Activated T-helper 1 cell treated with Interleukin-2 at 50 U/mL for 16 hours (primary cell): ENCODE results near the gene SLIT1.
"Not testable (repeated sequence)": the region's sequence is repeated elsewhere in the genome, so short reads cannot be mapped to it uniquely, and the experiment has no call there.

Source experiments
- DNase-seq: peaks from one replicate; pipeline ENCODE4 v3.0.0-alpha.2; 2020; ENCODE audit warnings: low read depth

SLIT1 gene

GRCh38 chr10:97040706-97041105 lies 145.1 kb downstream of the SLIT1 start:
- no peak for DNase-seq

DNA sequence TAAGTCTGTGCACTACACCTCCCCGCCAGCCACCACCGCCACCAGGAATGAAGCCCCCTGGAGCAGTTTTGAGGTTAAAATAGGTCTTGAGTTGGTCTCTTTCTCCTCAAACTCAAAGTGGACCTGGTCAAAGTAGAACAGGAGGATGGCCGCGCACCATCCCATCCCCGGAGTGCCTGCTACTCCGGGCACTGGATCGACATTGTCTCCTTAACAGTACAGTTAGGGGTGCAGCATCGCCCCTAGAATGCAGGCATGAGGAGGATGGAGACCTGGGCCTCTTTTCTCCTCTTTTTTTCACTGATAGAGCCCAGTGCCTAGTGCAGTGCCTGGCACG lies 145.5 kb downstream of the SLIT1 start:
- no peak for DNase-seq

- DNase-seq: no peak
Observed at GRCh38 chr10:97039538-97040247, 146.1 kb downstream of the SLIT1 start.

DNA sequence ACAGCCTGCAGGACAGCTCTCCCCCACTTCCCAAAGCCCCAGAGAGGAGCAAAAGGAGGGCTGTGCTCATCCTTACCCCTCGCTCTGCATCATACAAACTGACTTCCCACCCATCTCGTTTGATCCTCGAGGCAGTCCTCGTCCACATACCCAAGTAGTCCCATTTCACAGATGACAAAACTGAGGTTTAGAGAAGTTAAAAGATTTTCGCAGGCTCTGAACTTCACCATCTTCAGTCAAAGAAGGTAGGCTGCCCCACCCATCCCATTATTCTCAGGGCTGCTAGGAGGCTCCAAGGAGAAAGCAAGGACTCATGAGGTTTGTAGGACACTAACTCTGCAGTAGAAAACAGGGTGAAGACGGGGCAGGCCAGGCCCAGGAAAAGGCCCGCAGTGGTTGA lies 147.1 kb downstream of the SLIT1 start:
- no peak for DNase-seq

DNA sequence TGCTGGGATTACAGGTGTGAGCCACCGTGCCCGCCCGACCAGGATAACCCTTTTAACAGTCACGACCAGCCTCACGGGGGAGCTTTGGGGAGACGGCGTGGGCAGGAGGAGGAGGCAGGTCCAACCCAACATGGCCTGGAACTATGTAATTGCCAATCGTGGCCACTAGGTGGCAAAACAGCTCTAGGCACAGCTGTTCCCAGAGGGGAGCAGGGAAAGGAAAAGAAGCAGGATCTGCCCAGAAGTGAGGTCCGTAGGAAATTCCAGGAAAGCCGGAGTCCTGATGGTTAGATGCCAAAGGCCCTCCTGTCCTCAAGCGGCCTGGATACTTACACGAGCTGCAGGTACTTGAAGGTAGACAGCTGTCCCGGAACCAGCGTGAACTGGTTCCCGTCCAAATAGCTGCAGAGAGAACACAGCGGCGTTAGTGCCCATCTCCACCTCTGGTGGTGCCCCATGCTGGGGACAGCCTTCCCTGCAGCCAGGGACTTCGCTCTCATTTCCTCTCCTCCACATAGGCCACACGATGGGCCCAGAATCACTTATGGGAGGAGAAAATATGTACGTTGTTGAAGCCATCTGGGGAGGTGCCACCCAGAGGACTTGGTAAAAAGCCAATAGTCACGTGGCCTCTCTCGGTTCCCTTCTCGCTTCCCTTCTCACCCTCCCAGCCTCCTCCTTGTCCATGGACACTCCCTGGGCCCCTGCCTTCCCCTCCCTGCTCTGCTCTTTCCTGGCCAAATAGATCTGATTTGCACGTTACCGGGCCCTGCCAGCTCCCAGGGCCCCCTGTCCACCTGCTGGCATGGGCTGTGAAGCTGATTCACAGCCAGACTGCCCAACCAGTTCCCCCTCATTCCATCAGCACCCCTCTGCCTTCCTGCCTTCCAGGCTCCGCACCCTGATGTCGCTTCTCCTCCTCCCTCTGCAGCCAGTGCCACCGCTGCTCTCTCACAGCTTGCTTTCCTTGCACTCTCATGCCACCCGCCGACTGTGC lies 148.1 kb downstream of the SLIT1 start:
- DNase-seq: peak; percentile 46

- no peak for DNase-seq
Observed at GRCh38 chr10:97034958-97035769, 150.6 kb downstream of the SLIT1 start.

- no peak for DNase-seq
Observed at GRCh38 chr10:97034301-97034700, 151.5 kb downstream of the SLIT1 start.

GRCh38 chr10:97033841-97034240 lies 151.9 kb downstream of the SLIT1 start:
- DNase-seq: not testable (repeated sequence)

- no peak for DNase-seq
Observed at GRCh38 chr10:97032624-97033023, 153.1 kb downstream of the SLIT1 start.

DNA sequence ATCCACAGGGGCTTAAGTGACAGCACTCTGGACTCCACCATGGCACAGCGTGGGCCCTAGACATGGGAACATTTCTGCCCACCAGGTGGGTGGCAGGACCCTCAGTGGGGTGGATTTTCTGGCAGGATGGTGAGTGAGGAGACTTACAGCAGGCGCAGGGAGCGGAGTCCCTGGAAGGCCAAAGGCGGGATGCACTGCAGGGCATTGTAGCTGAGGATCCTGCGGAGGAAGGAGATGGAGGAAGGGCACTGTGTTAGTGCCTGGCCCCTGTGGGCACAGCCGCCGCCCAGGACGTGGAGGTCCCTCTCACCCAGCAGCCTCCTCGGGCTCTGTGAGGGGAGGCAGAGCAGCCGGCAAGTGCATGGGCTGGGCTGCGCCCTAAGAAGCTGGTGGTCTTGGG lies 154.3 kb downstream of the SLIT1 start:
- DNase-seq: no peak

GRCh38 chr10:97030894-97031293 lies 154.9 kb downstream of the SLIT1 start:
- DNase-seq: no peak

- no peak for DNase-seq
Observed at GRCh38 chr10:97029271-97029670, 156.5 kb downstream of the SLIT1 start.

- DNase-seq: no peak
Observed at GRCh38 chr10:97028832-97029178, 157.0 kb downstream of the SLIT1 start.

DNA sequence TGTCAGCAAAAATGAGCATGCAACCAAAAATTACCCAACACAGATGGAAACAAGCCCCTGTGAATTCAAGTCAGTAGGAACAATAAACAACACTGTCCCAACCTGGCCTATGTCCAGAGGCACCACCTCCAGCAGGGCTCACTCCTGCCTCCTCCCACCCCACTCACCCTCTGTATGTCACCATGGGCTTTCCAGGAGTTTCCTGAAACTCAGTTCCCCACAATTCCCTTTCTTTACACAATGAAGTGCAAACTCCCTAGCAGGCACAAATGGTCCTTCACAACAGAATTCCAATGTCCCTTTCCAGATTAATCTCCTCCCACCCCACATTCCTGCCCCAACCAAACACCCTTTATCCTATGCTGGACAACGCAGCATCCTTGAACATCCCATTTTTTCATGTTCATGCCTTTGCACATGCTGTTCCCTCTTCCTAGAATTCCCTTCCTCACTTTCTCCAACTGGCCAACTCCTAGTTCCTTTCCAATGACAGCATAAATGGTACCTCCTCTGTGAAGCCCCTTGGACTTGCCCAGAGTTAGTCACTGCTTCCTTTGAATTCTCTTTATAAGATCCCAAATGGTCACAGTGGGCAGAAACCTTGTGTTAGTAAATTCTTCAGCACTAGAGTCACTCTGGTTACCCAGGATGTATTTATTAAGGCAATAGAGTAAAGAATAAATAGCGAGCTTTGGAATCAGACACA lies 157.5 kb downstream of the SLIT1 start:
- no peak for DNase-seq

GRCh38 chr10:97025613-97026242 lies 160.0 kb downstream of the SLIT1 start:
- DNase-seq: no peak

DNA sequence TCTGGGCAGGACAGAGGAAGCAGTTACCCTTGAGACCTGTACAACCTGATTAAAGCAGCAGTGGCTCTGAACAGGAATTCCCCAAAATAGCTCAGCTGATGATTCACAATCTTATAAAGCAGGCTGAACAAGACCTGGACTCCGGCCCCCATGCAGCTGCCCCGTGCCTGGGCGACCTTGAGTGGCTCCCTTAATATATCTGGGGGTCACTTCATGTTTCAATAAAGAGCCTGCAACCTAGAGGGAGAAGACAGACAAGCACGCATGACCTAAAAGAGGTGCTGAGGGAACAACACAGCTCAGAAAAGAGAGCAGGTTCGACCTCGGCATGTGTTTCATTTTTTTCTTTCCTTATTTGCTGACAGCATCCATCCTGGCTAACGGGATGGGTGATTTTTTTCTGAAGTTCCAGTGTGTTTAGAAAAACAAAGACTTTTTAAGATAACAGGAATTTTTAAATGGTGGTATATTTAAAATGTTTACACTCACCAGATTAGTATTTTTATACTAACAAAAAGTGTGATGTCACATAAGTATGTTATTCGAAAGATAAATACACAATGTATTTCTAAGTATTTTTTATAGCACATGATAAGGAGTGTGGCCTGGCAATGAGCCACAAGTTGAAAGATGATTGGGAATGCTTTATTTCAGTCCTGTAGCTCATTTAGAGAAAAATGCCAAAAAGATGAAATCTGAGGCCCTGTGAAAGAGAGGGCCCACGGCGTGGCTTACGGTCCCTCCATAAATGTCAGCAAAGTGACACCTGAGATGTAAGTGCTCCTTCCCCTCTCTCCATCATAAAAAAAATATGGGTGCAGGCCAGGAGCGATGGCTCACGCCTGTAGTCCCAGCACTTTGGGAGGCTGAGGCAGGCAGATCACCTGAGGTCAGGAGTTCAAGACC lies 161.3 kb downstream of the SLIT1 start:
- DNase-seq: no peak

DNA sequence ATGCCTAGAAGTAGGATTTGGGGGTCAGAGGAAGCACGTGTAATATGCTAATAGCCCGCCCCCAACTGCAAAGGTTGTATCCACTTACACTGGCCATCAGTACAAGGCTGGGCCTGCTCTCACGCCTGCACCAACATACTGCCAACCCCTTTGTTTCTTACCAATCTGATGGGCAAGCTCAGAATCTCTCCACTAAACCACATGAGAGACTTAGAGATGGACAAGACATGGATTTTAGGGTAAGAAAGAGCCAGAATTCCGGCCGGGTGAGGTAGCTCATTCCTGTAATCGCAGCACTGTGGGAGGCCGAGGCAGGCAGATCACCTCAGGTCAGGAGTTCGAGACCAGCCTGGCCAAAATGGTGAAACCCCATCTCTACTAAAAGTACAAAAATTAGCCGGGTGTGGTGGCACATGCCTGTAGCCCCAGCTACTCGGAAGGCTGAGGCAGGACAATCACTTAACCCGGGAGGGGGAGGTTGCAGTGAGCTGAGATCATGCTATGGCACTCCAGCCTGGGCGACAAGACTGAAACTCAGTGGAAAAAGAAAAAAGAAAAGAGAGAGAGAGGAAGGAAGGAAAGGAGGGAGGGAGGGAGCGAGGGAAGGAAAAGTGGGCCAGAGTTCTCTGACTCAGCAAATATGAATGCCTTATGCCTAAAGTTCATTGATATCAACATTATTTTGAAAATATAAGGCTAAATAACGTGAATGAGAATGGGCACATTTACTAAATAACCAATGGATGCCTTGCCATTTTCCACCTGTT lies 162.2 kb downstream of the SLIT1 start:
- DNase-seq: no peak

DNA sequence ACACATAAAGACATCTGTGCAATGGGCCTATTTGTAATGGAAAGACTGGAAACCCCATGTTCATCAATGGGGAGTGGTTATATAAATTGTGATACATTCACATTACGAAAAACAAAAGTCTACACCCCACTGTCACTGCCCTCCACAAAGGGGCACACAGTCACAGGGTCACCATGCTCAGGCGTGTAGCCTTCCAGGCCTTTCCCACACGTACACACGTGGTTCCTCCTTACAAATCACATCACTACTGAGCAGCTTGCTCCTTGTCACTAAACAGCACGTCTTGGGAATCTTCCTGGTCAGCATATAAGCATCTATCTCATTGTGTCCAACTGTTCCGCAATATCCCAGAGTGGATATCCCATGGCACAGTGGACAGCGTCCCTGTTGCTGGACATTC lies 163.1 kb downstream of the SLIT1 start:
- DNase-seq: no peak
